Measurements from ENCODE around the gene TST.

DNA sequence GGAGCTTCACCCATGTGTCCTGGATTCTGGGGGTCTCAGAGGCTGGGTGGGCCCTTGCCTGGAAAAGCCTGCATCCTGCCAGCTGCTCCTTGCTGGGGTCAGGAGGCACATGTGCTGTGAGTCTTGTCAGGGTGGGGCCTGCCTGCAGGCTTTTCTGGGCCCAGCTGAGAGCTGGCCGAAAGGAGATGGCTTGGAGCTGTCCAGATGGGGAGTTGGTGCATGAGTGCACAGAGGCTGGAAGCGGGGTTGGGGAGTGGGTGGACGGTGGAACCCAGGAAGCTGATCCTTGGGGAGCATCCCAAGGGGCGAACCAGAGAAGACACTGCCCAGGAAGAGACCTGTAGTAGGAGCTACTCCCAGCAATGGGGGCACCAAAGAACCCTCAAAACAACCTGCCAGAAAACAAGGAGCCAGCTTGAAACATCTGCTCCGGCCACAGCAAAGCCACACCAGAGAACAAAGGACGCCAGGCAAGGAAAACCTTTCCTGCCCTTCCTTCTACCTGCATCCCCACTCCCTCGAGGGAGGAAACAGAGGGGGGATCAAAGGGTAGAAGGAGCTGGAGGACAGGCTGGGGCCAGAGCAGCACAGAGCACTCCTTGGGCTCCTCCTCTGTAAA is 24.1 kb upstream of the TST start:
- TF ChIP-seq, protein P1, sequence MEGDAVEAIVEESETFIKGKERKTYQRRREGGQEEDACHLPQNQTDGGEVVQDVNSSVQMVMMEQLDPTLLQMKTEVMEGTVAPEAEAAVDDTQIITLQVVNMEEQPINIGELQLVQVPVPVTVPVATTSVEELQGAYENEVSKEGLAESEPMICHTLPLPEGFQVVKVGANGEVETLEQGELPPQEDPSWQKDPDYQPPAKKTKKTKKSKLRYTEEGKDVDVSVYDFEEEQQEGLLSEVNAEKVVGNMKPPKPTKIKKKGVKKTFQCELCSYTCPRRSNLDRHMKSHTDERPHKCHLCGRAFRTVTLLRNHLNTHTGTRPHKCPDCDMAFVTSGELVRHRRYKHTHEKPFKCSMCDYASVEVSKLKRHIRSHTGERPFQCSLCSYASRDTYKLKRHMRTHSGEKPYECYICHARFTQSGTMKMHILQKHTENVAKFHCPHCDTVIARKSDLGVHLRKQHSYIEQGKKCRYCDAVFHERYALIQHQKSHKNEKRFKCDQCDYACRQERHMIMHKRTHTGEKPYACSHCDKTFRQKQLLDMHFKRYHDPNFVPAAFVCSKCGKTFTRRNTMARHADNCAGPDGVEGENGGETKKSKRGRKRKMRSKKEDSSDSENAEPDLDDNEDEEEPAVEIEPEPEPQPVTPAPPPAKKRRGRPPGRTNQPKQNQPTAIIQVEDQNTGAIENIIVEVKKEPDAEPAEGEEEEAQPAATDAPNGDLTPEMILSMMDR (optimal IDR thresholded peaks at IDR 0.05 in 1 of 3, IDR thresholded peaks at IDR 0.05 in 1 of 3, conservative IDR thresholded peaks at IDR 0.05 in 1 of 3; ENCODE audit: extremely low read depth in 1 of 3, insufficient read depth in 2 of 3, low read length in 3 of 3) = no peak
- TF ChIP-seq EZH2 (IDR thresholded peaks at IDR 0.05; ENCODE audit: low read length) = no peak
